ENCODE data around the gene SGPP2.

GRCh38 chr2:222561817-222562645 lies 137.7 kb downstream of the SGPP2 start:
- no peak for TF ChIP-seq CTCF (IDR thresholded peaks at IDR 0.05)
- TF ChIP-seq POLR2A (IDR thresholded peaks at IDR 0.05): no peak

All from ovary (tissue), 3 donors.